Measurements from ENCODE around the gene TYMP. TPM values are rescaled to one million over a fixed set of nuclear protein-coding genes. Genes with fewer than 3 reads are reported as not detected.
A peak's percentile ranks its signal among the peaks of the same experiment; 100 is the strongest.

The TYMP gene
- total and polyA plus RNA-seq, 2 of the 8 experiments (the other 6 are each of a cell fraction or from before 2014, with no cell fraction given) = 0.43 to 0.48 TPM

DNA sequence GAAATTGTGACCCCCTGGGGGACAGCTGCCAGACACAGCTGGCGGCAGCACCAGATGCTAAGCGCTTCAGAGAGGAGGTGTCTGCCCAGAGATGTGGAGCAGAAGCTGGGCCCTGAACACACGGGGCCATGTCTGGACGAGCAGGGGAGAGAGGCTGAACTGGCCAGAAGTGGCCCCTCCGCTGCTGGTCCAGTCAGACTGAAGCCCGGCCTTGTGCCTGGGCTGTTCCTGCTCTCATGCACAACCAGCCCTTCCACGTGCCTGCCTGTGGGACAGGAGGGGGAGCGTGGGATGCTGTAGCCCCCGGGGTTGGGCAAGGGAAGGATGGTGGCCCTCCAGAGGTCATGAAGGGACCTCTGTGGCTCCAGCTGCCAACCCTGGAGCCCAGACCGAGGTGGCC, 46.7 kb downstream of the TYMP start:
- Histone ChIP-seq H3K9ac (replicated peaks in 1 of 4; ENCODE audit: extremely low read depth in 1 of 4, low read depth in 3 of 4, low read length in 3 of 4) (no peak overlapping the region), H3K23ac (ENCODE audit: insufficient read length) (no peak overlapping the region), H3K4me2 (ENCODE audit: insufficient read depth in 1 of 2, low read depth in 2 of 2, low read length in 2 of 2) (no peak overlapping the region), H2AK5ac (ENCODE audit: low read depth, low read length) (no peak overlapping the region), H2BK15ac (ENCODE audit: low read length) (no peak overlapping the region), H4K8ac (ENCODE audit: extremely low read depth, insufficient read depth, low read length) (no peak overlapping the region), H2BK120ac (replicated peaks; ENCODE audit: low read depth, low read length) (no peak overlapping the region), H3K23me2 (ENCODE audit: low read depth, low read length) (peaks cover 4% of the 10 kb centered on the region; the same call in 1 of the 2 replicates), H3K4me3 (ENCODE audit: extremely low read depth in 1 of 4, insufficient read depth in 2 of 4, low read depth in 3 of 4, low read length in 4 of 4) (no peak overlapping the region), H3K56ac (replicated peaks; ENCODE audit: insufficient read length, low read depth, low read length) (no peak overlapping the region), H3K27me3 (replicated peaks in 1 of 4; ENCODE audit: control insufficient read depth in 3 of 4, extremely low read depth in 1 of 4, insufficient read depth in 3 of 4, low read length in 3 of 4) (peaks cover 1 to 22% (median 13%) of the 10 kb centered on the region in 4 experiments; a peak in 6 of 7 replicates), H2AFZ (ENCODE audit: low read length) (no peak overlapping the region), H2BK20ac (ENCODE audit: low read length) (no peak overlapping the region), H3K79me1 (ENCODE audit: low read depth, low read length) (no peaks in the 10 kb centered on the region), H3K27ac (ENCODE audit: low read depth, low read length) (no peak overlapping the region), H3K4me1 (replicated peaks in 1 of 4; ENCODE audit: control insufficient read depth in 3 of 4, insufficient read depth in 4 of 4, low read length in 3 of 4) (peaks cover 0 to 5% (median 0%) of the 10 kb centered on the region in 4 experiments; a peak in 4 of 7 replicates), H4K5ac (ENCODE audit: insufficient read length, low read depth, low read length) (no peak overlapping the region), H4K20me1 (replicated peaks in 1 of 2; ENCODE audit: control insufficient read depth in 1 of 2, insufficient read depth in 2 of 2, low read length in 2 of 2) (peaks cover 0 to 3% of the 10 kb centered on the region in 2 experiments), H3K18ac (ENCODE audit: extremely low read depth, low read length) (no peak overlapping the region), H3K79me2 (ENCODE audit: control insufficient read depth in 1 of 2, insufficient read depth in 2 of 2, low read length in 2 of 2) (no peaks in the 10 kb centered on the region), H3K36me3 (ENCODE audit: control insufficient read depth in 2 of 4, insufficient read depth in 4 of 4, low read length in 3 of 4) (0 out of 8 replicates have a peak, but pooled peaks cover 0 to 2% (median 0%) of the 10 kb centered on the region in 4 experiments), H3K9me3 (ENCODE audit: insufficient read depth in 2 of 2, low read depth in 1 of 2, low read length in 1 of 2) (no peaks in the 10 kb centered on the region), H4K91ac (replicated peaks; ENCODE audit: insufficient read length, low read length) (no peak overlapping the region), H2BK5ac (ENCODE audit: low read depth, low read length) (no peak overlapping the region), H2BK12ac (ENCODE audit: low read depth, low read length) (0 out of 2 replicates have a peak overlapping the region, but pooled peaks have one; percentile 60), H3K4ac (replicated peaks; ENCODE audit: insufficient read length, low read depth, low read length) (no peak overlapping the region), H3K14ac (ENCODE audit: insufficient read length) (no peak overlapping the region)
- POLR2A ChIA-PET (ENCODE audit: partially characterized antibody) = interaction anchor here (1.4 to 4.8 kb wide), 10 partner anchors 9 to 29 kb away, joined by 3 to 21 read pairs (median 7); partner anchors contain the start of genes LMF2 and NCAPH2
- DNase-seq (ENCODE audit: low read depth in 1 of 2, low spot score in 2 of 2) (no peak), FAIRE-seq (no peak)
- CTCF ChIA-PET (ENCODE audit: partially characterized antibody) = interaction anchor here (0.6 to 5.6 kb wide), 6 partner anchors 9 to 213 kb away, joined by 3 to 54 read pairs (median 4); partner anchors contain the start of gene SCO2
- TF ChIP-seq PHF8 (conservative IDR thresholded peaks at IDR 0.05; ENCODE audit: low read depth, low read length) (no peak), SRF (IDR thresholded peaks at IDR 0.05; ENCODE audit: low read depth, low read length) (no peak), KDM4A (IDR thresholded peaks at IDR 0.05; ENCODE audit: low read depth, low read length, severe bottlenecking) (no peak), TAF1 (IDR thresholded peaks at IDR 0.05; ENCODE audit: low read depth, low read length) (no peak), RAD21 (IDR thresholded peaks at IDR 0.05 in 1 of 2, conservative IDR thresholded peaks at IDR 0.05 in 1 of 2; ENCODE audit: low read depth in 2 of 2, low read length in 2 of 2) (no peak), HDAC6 (IDR thresholded peaks at IDR 0.05; ENCODE audit: low read depth, low read length) (no peak)
- 95% methylated on average over 10 of the region's 10 CpGs; no CpG with 5 or more reads in 1 of the 2 experiments for WGBS, 2 experiments (ENCODE audit: extremely low coverage in 1 of 2, insufficient coverage in 1 of 2, insufficient read length in 1 of 2, insufficient replicate concordance in 2 of 2, low coverage in 1 of 2, low lambda C conversion rate in 2 of 2, missing lambda C conversion rate in 1 of 2)
